GM12878 (cell line): Measurements from ENCODE around the gene MYRF. TPM values are rescaled to one million over a fixed set of nuclear protein-coding genes. Genes with fewer than 3 reads are reported as not detected.
A peak's percentile ranks its signal among the peaks of the same experiment; 100 is the strongest.

Experiments used
- ATAC-seq: fragments of 200-7000 bp; cut with Tn5 transposase; 3 replicates; pipeline ENCODE4 v1.9.1; 2020; ENCODE audit warnings: mild to moderate bottlenecking, moderate library complexity
- BruUV-seq: library from RNA; stranded (reverse); fragments of 400-500 nt; replicated peaks from 2 replicates; lab custom pipeline; 2021; lab: Mats Ljungman, UMichigan
- CTCF ChIA-PET: fragments of 300-600 bp; sonication (Branson Sonifier 250); formaldehyde crosslinking; extraction: SDS; loops from one replicate; lab custom pipeline; 2021; ENCODE audit warnings: inconsistent platforms; lab: Yijun Ruan, JAX
- POLR2A ChIA-PET: fragments of 350-600 bp; formaldehyde crosslinking; extraction: SDS; loops from one replicate; lab custom pipeline; 2021; ENCODE audit warnings: inconsistent platforms; lab: Charles Lee
- RAD21 ChIA-PET: fragments of 300-600 bp; sonication (Branson Sonifier 250); formaldehyde crosslinking; loops from one replicate; lab custom pipeline; 2023; ENCODE audit warnings: antibody characterized with exemption; ENCODE audit not compliant: unreplicated experiment; lab: Charles Lee
- SMC1A ChIA-PET: fragments of 300-600 bp; sonication (Branson Sonifier 250); formaldehyde crosslinking; loops from one replicate; lab custom pipeline; 2023; ENCODE audit not compliant: unreplicated experiment, uncharacterized antibody; lab: Charles Lee
- DNase-seq: peaks from one replicate; pipeline ENCODE4 v3.0.0-alpha.2; 2011; ENCODE audit warnings: low read depth, low spot score
- FAIRE-seq: peaks from 3 replicates; lab custom pipeline; 2011; peaks lifted over from hg19 to GRCh38; lab: Jason Lieb, UNC
- H2AFZ ChIP-seq: 2 replicates; pipeline ENCODE4 v1.6.0; 2011; ENCODE audit warnings: low read depth, low read length, control low read depth; ENCODE audit not compliant: control insufficient read depth
- H3K27ac ChIP-seq: 2 replicates; pipeline ENCODE4 v1.5.1; 2011; ENCODE audit warnings: control low read depth; ENCODE audit not compliant: control insufficient read depth, insufficient read depth
- H3K27me3 ChIP-seq, 2 experiments: replicated peaks in 1 of 2; 2 replicates each; pipeline versions ENCODE4 v1.6.0 to v1.6.1; 2011; ENCODE audit warnings: low read length in 1 of 2; ENCODE audit not compliant: control insufficient read depth in 2 of 2, insufficient read depth in 2 of 2
- H3K36me3 ChIP-seq, 2 experiments: 2 replicates each; pipeline ENCODE4 v1.5.1; 2011; ENCODE audit warnings: low read length in 1 of 2; ENCODE audit not compliant: control insufficient read depth in 2 of 2, insufficient read depth in 2 of 2
- H3K4me1 ChIP-seq: 2 replicates; pipeline ENCODE4 v1.6.1; 2011; ENCODE audit warnings: mild to moderate bottlenecking, low read length, moderate library complexity, mixed read lengths; ENCODE audit not compliant: control insufficient read depth, insufficient read depth
- H3K4me2 ChIP-seq: 2 replicates; pipeline ENCODE4 v1.6.0; 2011; ENCODE audit warnings: control low read depth; ENCODE audit not compliant: control insufficient read depth, insufficient read depth
- H3K4me3 ChIP-seq: fragments of 200-600 bp; sonication (generic); 2 replicates; pipeline ENCODE4 v1.5.1; 2016
- H3K79me2 ChIP-seq: 2 replicates; pipeline ENCODE4 v1.6.0; 2011; ENCODE audit warnings: low read length; ENCODE audit not compliant: control insufficient read depth, insufficient read depth
- H3K9ac ChIP-seq: 2 replicates; pipeline ENCODE4 v1.8.0; 2011; ENCODE audit warnings: low read length, control low read depth, mixed read lengths; ENCODE audit not compliant: control insufficient read depth, insufficient read depth
- H3K9me3 ChIP-seq: replicated peaks from 3 replicates; pipeline ENCODE4 v1.5.1; 2011; ENCODE audit warnings: mild to moderate bottlenecking, low read length; ENCODE audit not compliant: control insufficient read depth, insufficient read depth
- H4K20me1 ChIP-seq: 2 replicates; pipeline ENCODE4 v1.6.0; 2011; ENCODE audit not compliant: control insufficient read depth, insufficient read depth
- CHD1 ChIP-seq: IDR thresholded peaks from 2 replicates; pipeline ENCODE4 v1.6.1; 2012; ENCODE audit warnings: low read depth, low read length, improper control_type of control experiment
- CHD2 ChIP-seq: IDR thresholded peaks from 2 replicates; pipeline ENCODE4 v1.6.1; 2011; ENCODE audit warnings: low read depth, low read length, improper control_type of control experiment, borderline replicate concordance
- DPF2 ChIP-seq: fragments of 450-650 bp; IDR thresholded peaks from 2 replicates; pipeline ENCODE4 v1.6.1; 2017; ENCODE audit warnings: mild to moderate bottlenecking
- FOXK2 ChIP-seq: fragments of 450-650 bp; IDR thresholded peaks from 2 replicates; pipeline ENCODE4 v1.6.1; 2017; ENCODE audit warnings: mild to moderate bottlenecking, moderate library complexity
- JUND ChIP-seq: IDR thresholded peaks from 2 replicates; pipeline ENCODE4 v1.6.1; 2012; ENCODE audit warnings: low read depth, mild to moderate bottlenecking, low read length, improper control_type of control experiment, moderate library complexity
- KLF5 ChIP-seq: fragments of 450-650 bp; IDR thresholded peaks from 2 replicates; pipeline ENCODE4 v1.6.1; 2014; ENCODE audit warnings: mild to moderate bottlenecking; ENCODE audit not compliant: partially characterized antibody
- LARP7 ChIP-seq: fragments of 450-650 bp; IDR thresholded peaks from 2 replicates; pipeline ENCODE4 v1.6.1; 2017; ENCODE audit warnings: mild to moderate bottlenecking
- MEF2B ChIP-seq: fragments of 450-650 bp; IDR thresholded peaks from 2 replicates; pipeline ENCODE4 v1.6.1; 2018; ENCODE audit warnings: mild to moderate bottlenecking, moderate library complexity; ENCODE audit not compliant: partially characterized antibody, poor library complexity, severe bottlenecking
- MLLT1 ChIP-seq: fragments of 450-650 bp; IDR thresholded peaks from 2 replicates; pipeline ENCODE4 v1.6.1; 2016; ENCODE audit warnings: mild to moderate bottlenecking
- PML ChIP-seq: IDR thresholded peaks from 2 replicates; pipeline ENCODE4 v1.6.1; 2012; ENCODE audit warnings: low read length, inconsistent platforms
- POLR2AphosphoS5 ChIP-seq: IDR thresholded peaks from 2 replicates; pipeline ENCODE4 v1.6.1; 2011; ENCODE audit warnings: mild to moderate bottlenecking, low read length, inconsistent platforms
- RELB ChIP-seq: fragments of 450-650 bp; IDR thresholded peaks from 2 replicates; pipeline ENCODE4 v1.6.1; 2017; ENCODE audit warnings: low read depth, mild to moderate bottlenecking, moderate library complexity
- RFX5 ChIP-seq: IDR thresholded peaks from 2 replicates; pipeline ENCODE4 v1.6.1; 2011; ENCODE audit warnings: low read depth, low read length, improper control_type of control experiment
- SIN3A ChIP-seq: IDR thresholded peaks from 2 replicates; pipeline ENCODE4 v1.6.1; 2012; ENCODE audit warnings: low read depth, low read length, improper control_type of control experiment
- SMARCA5 ChIP-seq: fragments of 450-650 bp; IDR thresholded peaks from 2 replicates; pipeline ENCODE4 v1.6.1; 2017; ENCODE audit warnings: mild to moderate bottlenecking
- SRF ChIP-seq, 2 experiments: IDR thresholded peaks; 2 replicates each; pipeline ENCODE4 v1.6.1; 2011; ENCODE audit warnings: low read depth in 2 of 2, low read length in 2 of 2, mild to moderate bottlenecking in 1 of 2, moderate library complexity in 1 of 2
- TCF7 ChIP-seq: IDR thresholded peaks from 2 replicates; pipeline ENCODE4 v1.6.1; 2014; ENCODE audit warnings: antibody characterized with exemption, borderline replicate concordance
- ZBED1 ChIP-seq: IDR thresholded peaks from 2 replicates; pipeline ENCODE4 v1.6.1; 2016; ENCODE audit warnings: borderline replicate concordance
- ZBTB33 ChIP-seq: fragments of 450-650 bp; IDR thresholded peaks from 2 replicates; pipeline ENCODE4 v1.6.1; 2017; ENCODE audit warnings: mild to moderate bottlenecking
- ZNF384 ChIP-seq: IDR thresholded peaks from 2 replicates; pipeline ENCODE4 v1.6.1; 2012; ENCODE audit warnings: low read depth, mild to moderate bottlenecking, low read length, improper control_type of control experiment, borderline replicate concordance
- ZNF622 ChIP-seq: fragments of 450-650 bp; IDR thresholded peaks from 2 replicates; pipeline ENCODE4 v1.6.1; 2017; ENCODE audit warnings: mild to moderate bottlenecking, inconsistent platforms
- WGBS: methylation state at CpG from one replicate; pipeline ENCODE4 v1.1.6; 2016; ENCODE audit warnings: low lambda C conversion rate; ENCODE audit not compliant: insufficient replicate concordance, insufficient coverage; ENCODE audit errors: missing lambda C conversion rate; 5-methylcytosine and 5-hydroxymethylcytosine counted together
- in situ Hi-C: fragments of 300-500 bp; cut with MboI; formaldehyde crosslinking; loops from 9 replicates; pipeline ENCODE4 v1.14.3; 2018; ENCODE audit warnings: mixed read lengths
- intact Hi-C: fragments of 100-400 bp; cut with micrococcal nuclease; formaldehyde crosslinking; loops from one replicate; pipeline ENCODE4 v1.14.2; 2022; ENCODE audit not compliant: unreplicated experiment
- polyA plus RNA-seq, 11 experiments: library from polyadenylated mRNA; depleted of rRNA in 4 of 11; unstranded in 6 of 11; stranded (reverse) in 5 of 11; fragments of >200 nt; fragmentation: Nextera tagmentation in 4 of 11; fragmentation: Illumina TruSeq in 1 of 11; extraction: Ambion mirVana in 4 of 11; extraction: Trizol in 1 of 11; gene quantifications; 1 replicate in 1 of 11; 2 replicates in 10 of 11; pipeline versions ENCODE4 v1.2.1 to v1.2.3, GENCODE V29; 2011 to 2016; ENCODE audit warnings: inconsistent platforms in 2 of 11, missing spikeins in 2 of 11, low read depth in 1 of 11
- total RNA-seq, 4 experiments: library from RNA; depleted of rRNA in 3 of 4; stranded (reverse); fragments of >200 nt in 3 of 4; fragmentation: Illumina TruSeq in 1 of 4; extraction: Trizol in 1 of 4; gene quantifications; 2 replicates each; pipeline versions ENCODE4 v1.2.1 to v1.2.3, GENCODE V29; 2013 to 2021

MYRF gene
- total and polyA plus RNA-seq, 10 of the 15 experiments (the other 5 are each of a cell fraction or from before 2014, with no cell fraction given): 0.27 to 15.6 (median 0.89) TPM

GRCh38 chr11:61757213-61757862 lies 4.9 kb downstream of the MYRF start:
- no peaks in the 10 kb centered on the region for H3K36me3 ChIP-seq
- H3K4me1 ChIP-seq: peaks cover 8% of the 10 kb centered on the region
- POLR2A ChIA-PET: interaction anchor here (0.6 to 8.0 kb wide), 9 partner anchors 33 to 787 kb away, joined by 3 to 60 read pairs (median 4); partner anchors contain the start of genes FADS2, FEN1, FTH1 and TMEM258
- no peak overlapping the region for H3K4me3 ChIP-seq
- no peaks in the 10 kb centered on the region for H3K9me3 ChIP-seq
- peak overlapping the region; percentile 25; the same call in 1 of the 2 replicates for H3K4me2 ChIP-seq
- no peaks in the 10 kb centered on the region for H4K20me1 ChIP-seq
- CTCF ChIA-PET: interaction anchor here (0.5 to 4.8 kb wide), 6 partner anchors 10 to 456 kb away, joined by 3 to 35 read pairs (median 5); no protein-coding TSS in a partner anchor
- SMC1A ChIA-PET: interaction anchor here (0.9 to 1.5 kb wide), 4 partner anchors 36 to 77 kb away, joined by 3 to 4 read pairs (median 3); partner anchors contain the start of gene FEN1
- H3K27me3 ChIP-seq: no peaks in the 10 kb centered on the region; a peak in 1 of 4 replicates
- TSS peak; percentile 36 for BruUV-seq
- no peak overlapping the region for H3K9ac ChIP-seq
- no peaks in the 10 kb centered on the region for H3K79me2 ChIP-seq
- H2AFZ ChIP-seq: no peak overlapping the region
- H3K27ac ChIP-seq: no peak overlapping the region
- RAD21 ChIA-PET: interaction anchor here (0.9 to 2.1 kb wide), 6 partner anchors 10 to 71 kb away, joined by 3 to 7 read pairs (median 4); partner anchors contain the start of genes FADS2 and FEN1
- no peak for DNase-seq
- intact Hi-C loops: no loop called here
- no peak for FAIRE-seq
- no peak for ATAC-seq
- WGBS: 72% methylated on average over 15 of the region's 15 CpGs
- in situ Hi-C loops: no loop called here
- TF ChIP-seq MEF2B (no peak), POLR2AphosphoS5 (no peak), SRF (IDR thresholded peaks at IDR 0.05; ENCODE audit: low read depth in 2 of 2, low read length in 2 of 2) (no peak), TCF7 (no peak), JUND (no peak), RELB (no peak), CHD1 (no peak), CHD2 (no peak), PML (no peak), SMARCA5 (peak; percentile 73; the same call in 1 of the 2 replicates), LARP7 (peak; percentile 23; the same call in 1 of the 2 replicates), DPF2 (0 out of 2 replicates have a peak, but pooled peaks have one; percentile 9), ZNF622 (no peak), RFX5 (no peak), SIN3A (no peak), MLLT1 (no peak), KLF5 (no peak), ZNF384 (no peak), ZBTB33 (peak; percentile 55; the same call in 1 of the 2 replicates), ZBED1 (no peak), FOXK2 (no peak)
